ENCODE data around the gene AKNA. TPM values are rescaled to one million over a fixed set of nuclear protein-coding genes. Genes with fewer than 3 reads are reported as not detected.

AKNA gene
- total RNA-seq, 1 donor from 2014 or later: 16.6 TPM

GRCh38 chr9:114406441-114406840 lies 18.7 kb upstream of the AKNA start:
- TF ChIP-seq, protein P1, sequence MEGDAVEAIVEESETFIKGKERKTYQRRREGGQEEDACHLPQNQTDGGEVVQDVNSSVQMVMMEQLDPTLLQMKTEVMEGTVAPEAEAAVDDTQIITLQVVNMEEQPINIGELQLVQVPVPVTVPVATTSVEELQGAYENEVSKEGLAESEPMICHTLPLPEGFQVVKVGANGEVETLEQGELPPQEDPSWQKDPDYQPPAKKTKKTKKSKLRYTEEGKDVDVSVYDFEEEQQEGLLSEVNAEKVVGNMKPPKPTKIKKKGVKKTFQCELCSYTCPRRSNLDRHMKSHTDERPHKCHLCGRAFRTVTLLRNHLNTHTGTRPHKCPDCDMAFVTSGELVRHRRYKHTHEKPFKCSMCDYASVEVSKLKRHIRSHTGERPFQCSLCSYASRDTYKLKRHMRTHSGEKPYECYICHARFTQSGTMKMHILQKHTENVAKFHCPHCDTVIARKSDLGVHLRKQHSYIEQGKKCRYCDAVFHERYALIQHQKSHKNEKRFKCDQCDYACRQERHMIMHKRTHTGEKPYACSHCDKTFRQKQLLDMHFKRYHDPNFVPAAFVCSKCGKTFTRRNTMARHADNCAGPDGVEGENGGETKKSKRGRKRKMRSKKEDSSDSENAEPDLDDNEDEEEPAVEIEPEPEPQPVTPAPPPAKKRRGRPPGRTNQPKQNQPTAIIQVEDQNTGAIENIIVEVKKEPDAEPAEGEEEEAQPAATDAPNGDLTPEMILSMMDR (conservative IDR thresholded peaks at IDR 0.05): no peak
- H3K27ac Mint-ChIP-seq (ENCODE audit: unreplicated experiment): no peak overlapping the region
- no peaks in the 10 kb centered on the region for H3K27me3 Mint-ChIP-seq (ENCODE audit: low read depth)
- H3K4me1 Mint-ChIP-seq: peaks cover 24% of the 10 kb centered on the region
- no peaks in the 10 kb centered on the region for H3K36me3 Mint-ChIP-seq (ENCODE audit: low read depth)
- no peak overlapping the region for H3K4me3 Mint-ChIP-seq
- DNase-seq (ENCODE audit: low read depth, low spot score): no peak
- no peaks in the 10 kb centered on the region for H3K9me3 Mint-ChIP-seq

- Mint-ChIP-seq H3K36me3 (ENCODE audit: low read depth) (no peaks in the 10 kb centered on the region), H3K9me3 (no peaks in the 10 kb centered on the region), H3K4me3 (peak overlapping the region; percentile 5), H3K4me1 (peaks cover 24% of the 10 kb centered on the region), H3K27me3 (ENCODE audit: low read depth) (peaks cover 2% of the 10 kb centered on the region), H3K27ac (ENCODE audit: unreplicated experiment) (no peak overlapping the region)
- TF ChIP-seq, protein P1 (conservative IDR thresholded peaks at IDR 0.05): peak; percentile 89
- DNase-seq (ENCODE audit: low read depth, low spot score): peak; percentile 76
These were observed 17.7 kb upstream of the AKNA start for GRCh38 chr9:114405294-114406034.

DNA sequence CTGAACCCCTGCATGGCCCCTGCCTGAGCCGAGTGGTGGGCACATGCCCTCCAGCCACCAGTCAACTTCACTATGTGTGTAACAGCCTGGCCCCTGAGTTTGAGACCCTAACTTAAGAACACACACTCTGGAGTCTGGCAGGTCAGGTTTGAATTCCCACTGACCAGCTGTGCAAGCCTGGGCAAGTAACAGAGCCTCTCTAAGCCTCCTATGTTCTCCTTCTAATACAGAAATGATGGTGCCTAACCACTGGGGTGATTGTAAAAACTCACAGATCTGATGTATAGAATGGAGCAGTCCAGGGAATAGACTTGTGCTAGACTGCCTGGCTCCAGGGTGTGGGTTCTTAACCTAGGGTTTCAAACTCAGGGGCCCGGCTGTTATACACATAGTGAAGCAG lies 16.7 kb upstream of the AKNA start:
- Mint-ChIP-seq H3K4me1 (peaks cover 16% of the 10 kb centered on the region), H3K27me3 (ENCODE audit: low read depth) (peaks cover 2% of the 10 kb centered on the region), H3K9me3 (no peaks in the 10 kb centered on the region), H3K36me3 (ENCODE audit: low read depth) (no peaks in the 10 kb centered on the region), H3K4me3 (no peak overlapping the region), H3K27ac (ENCODE audit: unreplicated experiment) (no peak overlapping the region)
- no peak for DNase-seq (ENCODE audit: low read depth, low spot score)
- TF ChIP-seq, protein P1 (conservative IDR thresholded peaks at IDR 0.05): no peak

GRCh38 chr9:114403153-114403756 lies 15.5 kb upstream of the AKNA start:
- TF ChIP-seq, protein P1 (conservative IDR thresholded peaks at IDR 0.05): no peak
- Mint-ChIP-seq H3K27ac (ENCODE audit: unreplicated experiment) (no peak overlapping the region), H3K4me3 (no peak overlapping the region), H3K36me3 (ENCODE audit: low read depth) (no peaks in the 10 kb centered on the region), H3K9me3 (no peaks in the 10 kb centered on the region), H3K4me1 (peaks cover 5% of the 10 kb centered on the region), H3K27me3 (ENCODE audit: low read depth) (peaks cover 2% of the 10 kb centered on the region)
- no peak for DNase-seq (ENCODE audit: low read depth, low spot score)

DNA sequence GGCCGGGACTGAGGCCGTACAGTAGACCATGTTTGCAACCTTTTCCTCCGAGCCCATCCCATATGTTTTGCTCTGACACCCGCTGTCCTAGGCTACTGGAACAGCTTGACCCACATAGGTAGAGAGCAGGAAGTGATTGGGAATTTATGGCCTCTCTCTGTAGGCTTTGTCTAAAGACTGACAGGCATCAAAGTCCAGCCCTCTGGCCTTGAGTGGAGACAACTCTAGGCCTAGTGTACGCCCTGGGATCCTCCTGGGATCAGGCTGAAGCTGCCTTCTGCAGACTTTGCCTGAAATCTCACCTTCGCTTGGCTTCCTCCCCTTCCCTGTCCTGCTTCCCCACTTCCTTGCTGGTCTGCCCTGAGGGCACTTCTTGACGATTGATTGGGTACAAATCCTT lies 13.6 kb upstream of the AKNA start:
- no peak for DNase-seq (ENCODE audit: low read depth, low spot score)
- Mint-ChIP-seq H3K9me3 (no peaks in the 10 kb centered on the region), H3K4me1 (peaks cover 16% of the 10 kb centered on the region), H3K4me3 (no peak overlapping the region), H3K27me3 (ENCODE audit: low read depth) (peaks cover 2% of the 10 kb centered on the region), H3K27ac (ENCODE audit: unreplicated experiment) (no peak overlapping the region), H3K36me3 (ENCODE audit: low read depth) (no peaks in the 10 kb centered on the region)
- TF ChIP-seq, protein P1 (conservative IDR thresholded peaks at IDR 0.05): no peak
